Type B pancreatic cell (in vitro differentiated cells): ENCODE data around the gene LCE3C. TPM values are rescaled to one million over a fixed set of nuclear protein-coding genes. Genes with fewer than 3 reads are reported as not detected.
"Not testable (repeated sequence)": the region's sequence is repeated elsewhere in the genome, so short reads cannot be mapped to it uniquely, and the experiment has no call there.

ENCODE experiments used
- DNase-seq: peaks from one replicate; pipeline ENCODE4 v3.0.0; 2021; ENCODE audit warnings: mixed read lengths; ENCODE audit not compliant: unreplicated experiment; ENCODE audit errors: extremely low spot score
- H3K27ac Mint-ChIP-seq: 2 replicates; pipeline ENCODE4 v1.8.0; 2021; ENCODE audit warnings: mild to moderate bottlenecking, mixed read lengths
- H3K27me3 Mint-ChIP-seq: 2 replicates; pipeline ENCODE4 v1.8.0; 2021; ENCODE audit warnings: mixed read lengths
- H3K36me3 Mint-ChIP-seq: 2 replicates; pipeline ENCODE4 v1.8.0; 2021; ENCODE audit warnings: mixed read lengths
- H3K4me1 Mint-ChIP-seq: one replicate; pipeline ENCODE4 v1.8.0; 2021; ENCODE audit warnings: mixed read lengths; ENCODE audit not compliant: unreplicated experiment
- H3K4me3 Mint-ChIP-seq: 2 replicates; pipeline ENCODE4 v1.8.0; 2021; ENCODE audit warnings: mild to moderate bottlenecking, mixed read lengths
- H3K9me3 Mint-ChIP-seq: 2 replicates; pipeline ENCODE4 v1.8.0; 2021; ENCODE audit warnings: mixed read lengths
- CTCF ChIP-seq: fragments of 200-600 bp; sonication (generic); conservative IDR thresholded peaks from 2 replicates; pipeline ENCODE4 v1.5.0; 2021; ENCODE audit warnings: antibody characterized with exemption, mild to moderate bottlenecking
- long read RNA-seq: library from polyadenylated mRNA; unstranded; transcript quantifications from one replicate; pipeline ENCODE4 v2.0.0, GENCODE V29; 2020
- total RNA-seq: library from RNA; stranded (reverse); gene quantifications from 2 replicates; pipeline ENCODE4 v1.2.1, GENCODE V29; 2021; ENCODE audit warnings: low replicate concordance

LCE3C gene, protein sequence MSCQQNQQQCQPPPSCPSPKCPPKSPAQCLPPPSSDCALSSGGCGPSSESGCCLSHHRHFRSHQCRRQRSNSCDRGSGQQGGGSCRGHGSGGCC
- total RNA-seq, result not detected in 2 replicates
- long read RNA-seq, result 0 reads

GRCh38 chr1:152599934-152600333 lies at the start of gene LCE3C:
Gene LCE3C, plus strand, starts transcription at chr1:152600234. Its CDS starts 498 bp downstream, at chr1:152600732.
- H3K27me3 Mint-ChIP-seq, result no peaks in the 10 kb centered on the region
- no peak within 1 kb of the TSS for H3K4me3 Mint-ChIP-seq
- no peak within 1 kb of the TSS for H3K27ac Mint-ChIP-seq
- no peak for DNase-seq
- no peaks in the 10 kb centered on the region for H3K9me3 Mint-ChIP-seq
- H3K36me3 Mint-ChIP-seq, result no peaks in the 10 kb centered on the region
- no peaks in the 10 kb centered on the region for H3K4me1 Mint-ChIP-seq
- no peak for TF ChIP-seq CTCF

DNA sequence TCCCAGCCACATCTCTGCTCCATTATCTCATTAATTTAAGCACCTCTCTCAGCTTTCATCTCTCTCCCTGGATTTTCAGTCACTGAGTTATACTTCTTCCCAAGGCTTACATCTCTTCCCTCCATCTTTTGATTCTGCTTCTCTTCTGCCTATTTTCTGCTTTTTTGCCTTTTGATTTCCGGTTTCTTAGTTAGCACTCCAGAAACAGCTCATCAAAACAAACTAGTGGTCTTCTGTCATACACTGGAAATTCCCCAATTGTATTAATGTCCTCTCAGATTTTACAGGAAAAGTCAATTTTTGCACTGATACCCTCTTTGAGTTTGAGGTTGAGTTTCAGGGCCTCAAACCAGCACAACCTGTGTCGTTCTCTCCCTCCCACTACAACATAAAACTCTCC lies 34.9 kb upstream of the LCE3C start:
- Mint-ChIP-seq H3K27me3 (no peaks in the 10 kb centered on the region), H3K27ac (no peak overlapping the region), H3K4me3 (no peak overlapping the region), H3K36me3 (no peaks in the 10 kb centered on the region), H3K4me1 (no peaks in the 10 kb centered on the region), H3K9me3 (peaks cover 9% of the 10 kb centered on the region)
- DNase-seq, result no peak
- no peak for TF ChIP-seq CTCF

GRCh38 chr1:152565535-152566215 lies 34.4 kb upstream of the LCE3C start:
- no peak for TF ChIP-seq CTCF

DNA sequence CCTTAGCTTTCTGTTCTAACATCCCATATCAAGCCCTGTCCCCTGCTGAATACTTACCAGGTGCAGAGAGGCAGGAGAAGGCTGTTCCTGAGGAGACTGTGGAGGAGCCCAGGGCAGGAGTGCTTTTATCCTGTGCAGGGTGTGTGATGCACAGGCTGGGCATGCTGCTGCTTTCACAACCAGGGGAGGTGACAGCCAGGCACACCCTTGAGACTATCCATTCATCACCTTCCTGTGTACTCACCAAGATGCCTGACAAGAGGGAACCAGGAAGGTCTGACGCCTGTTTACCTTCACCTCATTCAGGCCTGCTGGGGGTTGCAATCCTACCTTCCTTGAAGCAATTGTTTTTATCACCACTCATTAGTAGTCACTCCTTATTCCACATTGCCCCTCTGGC lies 33.4 kb upstream of the LCE3C start, which contains the start of gene LCE3E:
Gene LCE3E (minus strand): TSS at position 100 of the 400 bp plus-strand sequence. CDS start 572 bp downstream, outside the sequence.
- Mint-ChIP-seq H3K27ac (no peak within 1 kb of the TSS), H3K4me3 (no peak within 1 kb of the TSS), H3K9me3 (peaks cover 9% of the 10 kb centered on the region), H3K27me3 (no peaks in the 10 kb centered on the region), H3K36me3 (no peaks in the 10 kb centered on the region), H3K4me1 (no peaks in the 10 kb centered on the region)
- TF ChIP-seq CTCF, result no peak
- no peak for DNase-seq

More at GRCh38 chr1:152565535-152566215, 34.4 kb upstream of the LCE3C start:
- Mint-ChIP-seq H3K4me1 (no peaks in the 10 kb centered on the region), H3K36me3 (no peaks in the 10 kb centered on the region), H3K27me3 (no peaks in the 10 kb centered on the region), H3K9me3 (peaks cover 9% of the 10 kb centered on the region), H3K27ac (no peak overlapping the region), H3K4me3 (no peak overlapping the region)
- no peak for DNase-seq

GRCh38 chr1:152577168-152577567 lies 22.9 kb upstream of the LCE3C start:
- H3K27me3 Mint-ChIP-seq, result no peaks in the 10 kb centered on the region
- no peaks in the 10 kb centered on the region for H3K4me1 Mint-ChIP-seq
- no peaks in the 10 kb centered on the region for H3K9me3 Mint-ChIP-seq
- no peaks in the 10 kb centered on the region for H3K36me3 Mint-ChIP-seq
- H3K27ac Mint-ChIP-seq, result no peak overlapping the region
- TF ChIP-seq CTCF, result no peak
- H3K4me3 Mint-ChIP-seq, result no peak overlapping the region
- DNase-seq, result no peak

GRCh38 chr1:152579526-152579925 lies 20.5 kb upstream of the LCE3C start:
- H3K4me3 Mint-ChIP-seq, H3K27me3 Mint-ChIP-seq, H3K27ac Mint-ChIP-seq, DNase-seq, H3K4me1 Mint-ChIP-seq, H3K36me3 Mint-ChIP-seq, H3K9me3 Mint-ChIP-seq: not testable (repeated sequence)
